ENCODE results near the gene CYTL1. TPM values are rescaled to one million over a fixed set of nuclear protein-coding genes. Genes with fewer than 3 reads are reported as not detected.

CYTL1 gene
- total RNA-seq, 1 donor from 2014 or later = not detected

DNA sequence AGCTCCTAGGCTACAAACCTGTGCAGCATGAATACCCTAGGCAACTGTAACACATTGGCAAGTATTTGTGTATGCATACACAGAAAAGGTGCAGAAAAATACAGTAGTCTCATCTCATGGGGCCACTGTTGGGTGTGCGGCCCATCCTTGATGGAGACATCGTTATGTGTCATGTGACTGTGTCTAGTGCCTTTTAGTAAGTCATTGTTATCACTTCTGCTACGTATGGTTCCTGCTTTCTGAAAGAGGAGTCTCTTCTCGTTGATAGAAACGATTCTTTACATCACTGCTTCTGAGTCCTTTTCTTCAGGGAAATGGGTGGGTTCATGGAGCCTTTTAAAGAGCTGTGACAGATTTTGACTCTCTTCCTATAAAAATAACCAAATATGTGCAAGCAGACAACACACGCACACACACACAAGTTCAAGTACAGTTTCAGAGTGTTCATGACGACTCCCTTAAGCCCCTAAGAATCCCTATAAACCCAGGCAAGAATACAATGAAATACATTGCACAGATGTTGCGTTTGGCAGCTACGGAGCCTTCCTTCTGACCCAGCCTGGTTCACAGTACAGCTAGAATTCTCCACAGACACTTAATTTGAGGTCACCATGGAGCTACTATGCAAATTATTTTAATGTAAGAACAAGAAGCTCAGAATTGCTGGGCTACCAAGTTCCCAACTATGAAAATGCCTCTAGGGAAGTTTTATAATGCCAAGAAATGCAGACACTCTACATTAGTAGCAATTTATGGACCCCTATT lies 21.8 kb upstream of the CYTL1 start:
- no peak for DNase-seq
- Mint-ChIP-seq H3K27ac (ENCODE audit: unreplicated experiment) (no peak overlapping the region), H3K4me1 (ENCODE audit: low read depth, unreplicated experiment) (no peaks in the 10 kb centered on the region), H3K27me3 (ENCODE audit: unreplicated experiment) (peaks cover 5% of the 10 kb centered on the region), H3K9me3 (ENCODE audit: unreplicated experiment) (peaks cover 3% of the 10 kb centered on the region), H3K36me3 (ENCODE audit: unreplicated experiment) (no peaks in the 10 kb centered on the region), H3K4me3 (ENCODE audit: unreplicated experiment) (no peak overlapping the region)
- TF ChIP-seq, protein P1, sequence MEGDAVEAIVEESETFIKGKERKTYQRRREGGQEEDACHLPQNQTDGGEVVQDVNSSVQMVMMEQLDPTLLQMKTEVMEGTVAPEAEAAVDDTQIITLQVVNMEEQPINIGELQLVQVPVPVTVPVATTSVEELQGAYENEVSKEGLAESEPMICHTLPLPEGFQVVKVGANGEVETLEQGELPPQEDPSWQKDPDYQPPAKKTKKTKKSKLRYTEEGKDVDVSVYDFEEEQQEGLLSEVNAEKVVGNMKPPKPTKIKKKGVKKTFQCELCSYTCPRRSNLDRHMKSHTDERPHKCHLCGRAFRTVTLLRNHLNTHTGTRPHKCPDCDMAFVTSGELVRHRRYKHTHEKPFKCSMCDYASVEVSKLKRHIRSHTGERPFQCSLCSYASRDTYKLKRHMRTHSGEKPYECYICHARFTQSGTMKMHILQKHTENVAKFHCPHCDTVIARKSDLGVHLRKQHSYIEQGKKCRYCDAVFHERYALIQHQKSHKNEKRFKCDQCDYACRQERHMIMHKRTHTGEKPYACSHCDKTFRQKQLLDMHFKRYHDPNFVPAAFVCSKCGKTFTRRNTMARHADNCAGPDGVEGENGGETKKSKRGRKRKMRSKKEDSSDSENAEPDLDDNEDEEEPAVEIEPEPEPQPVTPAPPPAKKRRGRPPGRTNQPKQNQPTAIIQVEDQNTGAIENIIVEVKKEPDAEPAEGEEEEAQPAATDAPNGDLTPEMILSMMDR (IDR thresholded peaks at IDR 0.05; ENCODE audit: partially characterized antibody, unreplicated experiment) = no peak

DNA sequence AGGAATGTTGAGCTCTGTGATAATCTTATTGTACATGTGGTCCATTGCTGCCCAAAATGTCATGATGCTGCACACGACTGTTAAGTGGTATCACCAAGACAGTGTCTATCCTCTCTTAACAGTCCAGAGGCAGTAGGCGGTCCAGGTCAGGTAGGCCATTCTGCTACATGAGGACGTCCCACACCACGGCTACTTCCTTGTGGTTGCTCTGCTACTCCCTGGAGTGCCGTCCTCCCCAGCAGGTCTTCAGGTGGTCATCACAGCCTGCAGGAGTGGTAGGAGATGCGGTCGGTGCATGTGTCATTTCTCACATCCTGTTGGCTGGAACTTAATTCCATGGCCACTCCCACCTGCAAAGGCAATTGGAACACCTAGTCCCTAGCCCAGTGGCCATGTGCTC lies 20.5 kb upstream of the CYTL1 start:
- Mint-ChIP-seq H3K4me3 (ENCODE audit: unreplicated experiment) (no peak overlapping the region), H3K27ac (ENCODE audit: unreplicated experiment) (no peak overlapping the region), H3K4me1 (ENCODE audit: low read depth, unreplicated experiment) (peaks cover 2% of the 10 kb centered on the region), H3K36me3 (ENCODE audit: unreplicated experiment) (no peaks in the 10 kb centered on the region), H3K9me3 (ENCODE audit: unreplicated experiment) (peaks cover 3% of the 10 kb centered on the region), H3K27me3 (ENCODE audit: unreplicated experiment) (peaks cover 3% of the 10 kb centered on the region)
- no peak for DNase-seq
- TF ChIP-seq, protein P1 (IDR thresholded peaks at IDR 0.05; ENCODE audit: partially characterized antibody, unreplicated experiment) = no peak

DNA sequence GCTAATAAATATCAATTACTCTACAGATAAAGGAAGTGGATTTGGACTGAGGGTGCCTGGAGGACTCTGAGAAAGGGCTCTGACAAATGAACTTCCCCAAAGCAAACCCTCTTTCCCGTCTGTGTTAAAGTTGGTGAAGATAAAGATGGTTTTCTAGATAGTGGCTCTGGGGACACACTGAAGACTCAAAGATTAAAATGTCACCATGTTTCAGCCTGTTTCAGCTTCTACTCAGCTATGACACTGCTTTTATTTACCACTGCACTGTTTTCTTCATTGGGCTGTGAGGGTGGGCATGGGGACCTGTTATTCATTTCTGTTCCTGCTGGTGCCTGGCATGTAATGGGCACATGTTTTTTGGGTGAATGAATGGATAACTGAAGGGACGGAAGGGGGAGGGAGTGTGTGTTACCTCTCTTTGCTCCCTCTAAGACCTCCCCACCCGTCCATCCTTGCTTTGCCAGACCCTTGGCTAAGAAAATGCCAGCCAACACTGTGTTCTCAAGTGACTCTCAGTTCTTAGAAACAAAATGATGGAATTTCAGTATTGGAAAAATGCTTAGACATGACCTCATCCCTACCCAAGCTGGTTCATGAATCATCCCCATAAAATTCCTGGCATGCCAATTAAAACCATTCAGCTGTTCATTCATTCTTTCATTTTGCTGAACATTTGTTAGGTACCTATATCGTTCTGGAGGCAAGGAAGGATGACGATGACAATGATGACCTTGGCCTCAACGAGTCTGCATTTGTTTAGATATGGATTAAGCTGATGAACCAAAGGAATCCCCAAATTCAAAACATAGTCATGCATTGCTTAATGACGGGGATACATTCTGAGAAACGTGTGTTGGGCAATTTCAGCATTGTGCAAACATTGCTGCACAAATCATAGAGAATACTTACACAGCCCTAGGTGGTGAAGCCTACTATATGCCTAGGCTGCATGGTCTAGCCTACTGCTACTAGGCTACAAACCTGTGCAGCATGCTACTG lies 18.6 kb upstream of the CYTL1 start:
- DNase-seq = no peak
- peaks cover 8% of the 10 kb centered on the region for H3K4me1 Mint-ChIP-seq (ENCODE audit: low read depth, unreplicated experiment)
- TF ChIP-seq, protein P1 (IDR thresholded peaks at IDR 0.05; ENCODE audit: partially characterized antibody, unreplicated experiment) = no peak
- no peak overlapping the region for H3K4me3 Mint-ChIP-seq (ENCODE audit: unreplicated experiment)
- H3K27ac Mint-ChIP-seq (ENCODE audit: unreplicated experiment) = no peak overlapping the region
- peaks cover 3% of the 10 kb centered on the region for H3K27me3 Mint-ChIP-seq (ENCODE audit: unreplicated experiment)
- no peaks in the 10 kb centered on the region for H3K36me3 Mint-ChIP-seq (ENCODE audit: unreplicated experiment)
- H3K9me3 Mint-ChIP-seq (ENCODE audit: unreplicated experiment) = no peaks in the 10 kb centered on the region

DNA sequence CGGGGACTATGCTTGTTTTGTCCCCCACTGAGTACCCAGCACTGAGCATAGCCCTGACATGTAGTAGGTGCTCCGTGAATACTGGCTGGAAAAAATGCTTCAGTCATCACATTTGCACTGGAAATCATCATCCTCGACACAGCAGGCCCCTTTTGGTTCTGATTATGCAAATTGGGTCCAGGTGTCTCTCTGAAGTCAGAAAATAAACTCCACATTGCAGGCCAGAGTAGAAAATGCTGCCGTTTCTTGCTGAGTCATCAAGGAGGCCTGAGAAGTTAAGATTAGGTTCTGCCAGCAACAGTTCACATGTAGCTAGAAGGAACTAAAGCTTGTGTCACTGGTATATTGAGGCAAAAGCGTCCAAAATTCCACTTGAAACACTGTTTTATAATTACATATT lies 17.0 kb upstream of the CYTL1 start:
- Mint-ChIP-seq H3K27ac (ENCODE audit: unreplicated experiment) (no peak overlapping the region), H3K4me3 (ENCODE audit: unreplicated experiment) (no peak overlapping the region), H3K27me3 (ENCODE audit: unreplicated experiment) (peaks cover 4% of the 10 kb centered on the region), H3K36me3 (ENCODE audit: unreplicated experiment) (no peaks in the 10 kb centered on the region), H3K4me1 (ENCODE audit: low read depth, unreplicated experiment) (peaks cover 8% of the 10 kb centered on the region), H3K9me3 (ENCODE audit: unreplicated experiment) (no peaks in the 10 kb centered on the region)
- TF ChIP-seq, protein P1 (IDR thresholded peaks at IDR 0.05; ENCODE audit: partially characterized antibody, unreplicated experiment) = no peak
- DNase-seq = no peak
